ENCODE data around the gene CBL.

GRCh38 chr11:119223856-119224255 lies 17.7 kb downstream of the CBL start:
- TF ChIP-seq, protein P1, sequence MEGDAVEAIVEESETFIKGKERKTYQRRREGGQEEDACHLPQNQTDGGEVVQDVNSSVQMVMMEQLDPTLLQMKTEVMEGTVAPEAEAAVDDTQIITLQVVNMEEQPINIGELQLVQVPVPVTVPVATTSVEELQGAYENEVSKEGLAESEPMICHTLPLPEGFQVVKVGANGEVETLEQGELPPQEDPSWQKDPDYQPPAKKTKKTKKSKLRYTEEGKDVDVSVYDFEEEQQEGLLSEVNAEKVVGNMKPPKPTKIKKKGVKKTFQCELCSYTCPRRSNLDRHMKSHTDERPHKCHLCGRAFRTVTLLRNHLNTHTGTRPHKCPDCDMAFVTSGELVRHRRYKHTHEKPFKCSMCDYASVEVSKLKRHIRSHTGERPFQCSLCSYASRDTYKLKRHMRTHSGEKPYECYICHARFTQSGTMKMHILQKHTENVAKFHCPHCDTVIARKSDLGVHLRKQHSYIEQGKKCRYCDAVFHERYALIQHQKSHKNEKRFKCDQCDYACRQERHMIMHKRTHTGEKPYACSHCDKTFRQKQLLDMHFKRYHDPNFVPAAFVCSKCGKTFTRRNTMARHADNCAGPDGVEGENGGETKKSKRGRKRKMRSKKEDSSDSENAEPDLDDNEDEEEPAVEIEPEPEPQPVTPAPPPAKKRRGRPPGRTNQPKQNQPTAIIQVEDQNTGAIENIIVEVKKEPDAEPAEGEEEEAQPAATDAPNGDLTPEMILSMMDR (IDR thresholded peaks at IDR 0.05; ENCODE audit: insufficient read depth, low read depth, low read length), result no peak
- no peak for TF ChIP-seq EZH2 (IDR thresholded peaks at IDR 0.05; ENCODE audit: insufficient read depth, low read length)

Data from astrocyte (in vitro differentiated cells and primary cell).